Gastroesophageal sphincter (tissue), 3 donors: ENCODE data around the gene AGPAT4.

Experiments
- CTCF ChIP-seq, 4 experiments: fragments of 200-600 bp in 2 of 4; fragments of 450-650 bp in 2 of 4; sonication (generic) in 1 of 4; IDR thresholded peaks; one replicate each; pipeline ENCODE4 v1.5.1; 2017 to 2019; ENCODE audit warnings: antibody characterized with exemption in 4 of 4, mild to moderate bottlenecking in 2 of 4, moderate library complexity in 2 of 4
- EP300 ChIP-seq: sonication (generic); formaldehyde crosslinking; IDR thresholded peaks from one replicate; pipeline ENCODE4 v1.6.1; 2017; ENCODE audit warnings: antibody characterized with exemption, mild to moderate bottlenecking
- POLR2A ChIP-seq, 2 donors: fragments of 450-650 bp; IDR thresholded peaks; one replicate each; pipeline ENCODE4 v1.6.1; 2017; ENCODE audit warnings: antibody characterized with exemption in 2 of 2, mild to moderate bottlenecking in 2 of 2, moderate library complexity in 1 of 2
- POLR2AphosphoS5 ChIP-seq: sonication (generic); formaldehyde crosslinking; IDR thresholded peaks from one replicate; pipeline ENCODE4 v1.6.1; 2017; ENCODE audit warnings: antibody characterized with exemption

GRCh38 chr6:161302949-161303348, 29.1 kb upstream of the AGPAT4 start:
- TF ChIP-seq EP300 (no peak), POLR2A (IDR thresholded peaks at IDR 0.05) (no peak), CTCF (IDR thresholded peaks at IDR 0.05) (no peak), POLR2AphosphoS5 (no peak)
